HG02981 (cell line): ENCODE data around the gene TPO.
"Not testable (repeated sequence)": the region's sequence is repeated elsewhere in the genome, so short reads cannot be mapped to it uniquely, and the experiment has no call there.

Experiments
- ATAC-seq: cut with Tn5 transposase; IDR thresholded peaks from one replicate; pipeline ENCODE4 v1.9.1; 2021; ENCODE audit warnings: mild to moderate bottlenecking, moderate library complexity; ENCODE audit not compliant: unreplicated experiment

Gene TPO

DNA sequence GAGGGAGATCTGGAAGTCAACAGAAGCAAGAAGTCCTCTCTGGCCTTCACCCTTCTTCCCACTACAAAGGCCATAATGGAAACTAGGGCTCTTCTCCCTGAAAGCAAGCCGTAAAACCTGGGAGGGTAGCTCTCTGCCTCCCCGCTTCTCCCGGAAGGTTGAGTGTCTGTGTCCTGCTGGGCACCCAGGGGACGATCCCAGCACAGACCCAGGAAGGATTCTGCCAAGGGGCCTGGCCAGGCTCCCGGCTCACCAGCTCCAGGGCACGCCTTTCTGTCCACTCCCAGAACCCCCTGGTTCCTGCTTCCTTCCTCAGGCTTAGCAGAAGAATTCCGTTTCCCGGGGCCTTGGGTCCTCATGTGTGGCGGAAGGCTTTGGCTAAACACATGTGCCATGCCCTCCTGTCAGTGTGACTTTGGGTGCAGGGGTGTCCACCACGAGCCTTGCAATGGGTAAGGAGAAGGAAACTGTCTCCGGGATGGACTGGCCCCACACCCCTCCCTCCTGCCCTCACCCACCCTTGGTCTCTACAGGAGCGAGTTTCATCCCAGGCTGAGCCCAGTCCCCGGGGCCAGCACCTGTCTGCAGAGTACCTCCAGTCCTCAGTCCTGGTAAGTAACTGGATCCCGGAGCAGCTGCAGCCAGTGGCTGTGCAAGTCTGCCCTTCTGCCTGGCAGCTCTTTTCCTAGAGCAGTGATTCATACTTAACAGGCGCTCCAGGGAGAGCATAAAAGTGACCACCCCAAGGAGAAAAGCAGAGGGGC lies 135.8 kb downstream of the TPO start:
- no peak for ATAC-seq

DNA sequence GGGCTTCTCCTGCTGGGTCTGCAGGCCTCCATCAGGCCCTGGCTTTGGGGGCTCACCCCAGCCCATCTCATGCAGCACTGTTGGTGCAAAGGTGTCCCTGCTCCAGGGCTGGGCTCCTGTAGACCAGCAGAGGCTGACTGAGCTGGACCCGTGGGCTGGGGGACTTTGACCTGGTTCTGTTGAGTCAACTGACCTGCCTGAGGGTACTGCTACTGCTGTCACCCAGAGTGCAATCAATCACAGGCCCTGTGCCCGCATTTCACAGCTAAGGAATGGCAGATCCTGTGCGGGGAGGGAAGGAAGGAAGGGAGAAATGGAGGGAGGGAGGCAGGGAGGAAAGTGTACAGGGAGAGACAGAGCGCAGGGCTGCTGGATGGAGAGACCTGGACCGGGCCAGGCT lies 136.8 kb downstream of the TPO start:
- ATAC-seq: no peak

- ATAC-seq: peak; percentile 74
Observed at GRCh38 chr2:1550658-1551316, 137.5 kb downstream of the TPO start.

DNA sequence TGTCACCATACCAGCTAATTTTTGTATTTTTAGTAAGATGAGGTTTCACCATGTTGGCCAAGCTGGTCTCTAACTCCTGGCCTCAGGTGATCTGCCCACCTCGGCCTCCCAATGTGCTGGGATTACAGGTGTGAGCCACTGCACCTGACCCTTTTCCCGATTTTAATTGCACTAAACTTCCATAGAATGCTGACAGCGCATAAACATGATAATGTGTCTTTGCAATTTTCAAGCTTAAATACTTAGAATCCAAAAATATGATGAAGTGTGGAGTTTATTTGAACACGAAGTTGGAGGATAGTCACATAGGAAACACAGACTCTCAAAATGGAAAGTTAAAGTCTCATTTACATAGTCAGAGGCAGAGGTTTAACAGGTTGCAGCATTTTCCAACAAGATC lies 138.6 kb downstream of the TPO start:
- ATAC-seq: no peak

DNA sequence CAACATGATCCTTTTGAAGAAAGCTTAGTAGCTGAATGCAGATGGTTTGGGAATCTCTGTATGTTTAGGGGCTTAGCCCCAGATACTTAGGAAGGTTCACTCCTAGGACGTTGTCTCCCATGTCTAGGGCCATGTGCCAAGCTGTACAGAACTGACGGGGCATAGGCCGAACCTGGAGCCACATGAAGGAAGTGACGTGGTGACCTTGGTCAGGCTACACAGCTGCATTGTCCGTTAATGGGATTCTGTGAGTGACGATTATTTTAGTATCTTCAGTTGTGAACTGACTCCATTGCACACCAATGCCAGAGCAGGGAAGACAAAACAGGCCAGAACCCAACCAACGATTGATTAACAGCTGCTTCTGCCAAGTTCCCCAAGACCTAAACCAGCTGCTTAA lies 139.3 kb downstream of the TPO start:
- no peak for ATAC-seq

GRCh38 chr2:1553671-1554295 lies 140.5 kb downstream of the TPO start:
- no peak for ATAC-seq

GRCh38 chr2:1556286-1556685 lies 143.0 kb downstream of the TPO start:
- ATAC-seq: no peak

DNA sequence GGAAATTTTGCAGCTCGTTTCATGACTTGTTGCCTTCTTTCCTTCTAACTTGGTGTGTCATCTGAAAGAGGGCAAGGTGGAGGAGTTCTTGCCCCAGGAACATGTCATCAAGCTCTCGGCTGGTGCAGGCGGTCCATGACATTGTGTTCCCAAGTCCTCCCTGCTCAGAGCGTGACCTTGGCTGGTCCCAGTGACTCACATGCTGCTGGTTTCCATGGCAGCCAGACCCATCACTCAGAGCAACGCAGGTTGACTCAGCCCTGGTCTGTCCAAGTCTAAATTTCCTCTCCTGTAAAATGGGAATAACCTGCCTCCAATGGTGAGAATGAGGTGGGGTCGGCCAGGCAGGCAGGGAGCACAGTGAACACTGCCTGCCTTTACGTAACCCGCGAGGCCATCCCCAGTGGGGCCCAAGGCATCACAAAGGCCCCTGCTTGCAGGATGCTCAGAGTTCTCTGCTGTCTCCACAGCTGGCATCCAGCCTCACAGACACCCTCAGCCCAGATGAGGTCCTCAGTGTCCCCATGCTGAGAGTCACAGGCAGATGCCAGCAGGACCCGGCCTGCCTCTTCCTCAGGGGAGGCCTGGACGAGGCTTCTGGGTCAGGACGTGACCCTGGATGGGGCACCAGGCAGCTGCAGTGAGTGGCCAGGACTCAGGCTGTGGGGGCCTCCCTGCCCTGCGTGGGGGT lies 143.7 kb downstream of the TPO start:
- no peak for ATAC-seq

- ATAC-seq: no peak
Observed at GRCh38 chr2:1557467-1557820, 144.2 kb downstream of the TPO start.

- no peak for ATAC-seq
Observed at GRCh38 chr2:1559589-1560175, 146.4 kb downstream of the TPO start.

DNA sequence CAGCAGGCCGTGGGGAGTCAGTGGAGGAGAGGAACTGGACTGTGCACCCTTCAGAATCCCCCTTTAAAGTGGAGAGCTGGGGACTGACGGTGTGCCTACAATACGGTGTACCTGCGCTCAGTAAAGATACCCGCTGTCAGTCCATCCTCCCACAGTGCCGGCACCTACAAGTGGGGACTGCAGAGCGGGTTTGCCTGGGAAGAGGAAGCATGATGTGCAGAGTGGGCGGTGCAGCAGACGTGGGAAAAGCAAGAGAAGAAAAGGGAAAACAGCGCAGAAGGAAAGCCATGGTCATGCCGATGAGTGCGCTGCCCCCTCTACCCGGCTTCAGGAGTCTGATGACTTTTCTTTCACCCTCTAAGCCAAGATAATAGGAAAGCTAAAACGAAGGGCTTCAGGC lies 148.0 kb downstream of the TPO start:
- ATAC-seq: no peak

DNA sequence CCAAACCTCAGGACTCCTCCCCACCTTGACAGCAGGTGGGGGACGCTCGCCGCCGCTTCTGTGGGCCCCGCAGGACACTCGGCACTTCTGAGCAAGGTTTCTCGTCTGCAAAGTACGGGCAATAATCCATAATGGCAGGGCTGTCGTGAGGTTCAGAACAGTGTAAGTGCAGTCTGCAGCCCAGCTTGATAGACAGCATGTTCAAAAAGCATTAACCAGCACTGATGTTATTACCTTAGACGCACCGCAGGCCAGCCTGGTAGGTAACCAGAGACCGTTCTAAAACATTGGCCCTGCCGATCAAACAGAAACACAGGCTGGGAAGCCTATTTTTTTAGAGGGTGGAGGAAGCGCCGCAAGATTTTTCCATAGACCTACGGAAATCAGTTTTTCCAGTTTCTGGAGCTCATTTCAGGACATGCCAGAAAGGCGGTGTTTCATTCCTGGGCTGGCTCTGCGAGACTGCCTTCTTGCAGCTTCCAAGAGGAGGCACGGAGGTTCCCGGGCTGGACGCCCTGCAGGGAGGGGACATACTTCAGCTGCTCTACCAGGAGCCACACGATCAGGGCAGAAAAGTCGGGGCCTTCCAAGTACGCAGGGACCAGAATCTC lies 148.7 kb downstream of the TPO start:
- ATAC-seq: no peak

DNA sequence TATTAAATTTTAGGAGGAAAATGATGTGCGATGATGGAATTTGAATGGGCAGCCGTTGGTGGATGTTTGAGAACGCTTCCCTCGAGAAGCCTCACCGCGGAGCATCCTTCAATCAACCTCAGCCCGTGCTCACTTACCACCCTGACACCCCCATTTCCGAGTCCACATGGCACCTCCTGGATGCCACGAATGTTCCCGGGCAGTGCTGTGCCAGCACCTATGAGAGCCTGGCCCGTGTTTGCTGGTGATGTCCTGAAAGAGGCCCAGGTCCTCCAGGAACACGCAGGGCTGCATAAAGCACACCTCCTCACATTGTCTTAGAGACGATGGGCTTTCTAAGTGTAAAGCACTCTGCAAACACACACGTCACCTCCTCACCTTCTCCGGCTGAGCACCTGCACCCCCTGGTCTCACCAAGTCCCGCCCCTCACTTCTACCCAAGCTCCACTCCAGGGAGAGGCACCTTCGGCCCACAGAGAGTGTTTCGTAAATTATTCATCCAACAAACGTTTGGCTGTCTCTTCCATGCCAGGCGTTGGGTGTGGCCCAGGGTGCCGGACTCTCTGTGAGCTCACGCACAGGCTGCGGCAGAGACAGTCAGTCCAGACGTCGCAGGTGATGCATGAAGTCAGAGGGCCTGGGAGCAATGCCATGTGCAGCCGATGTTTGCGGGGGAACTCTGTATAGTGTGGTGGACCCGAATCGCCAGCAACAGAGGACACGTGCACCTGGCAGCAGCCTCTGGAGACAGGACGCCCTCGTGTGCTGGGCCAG lies 150.0 kb downstream of the TPO start:
- ATAC-seq: no peak

- no peak for ATAC-seq
Observed at GRCh38 chr2:1563943-1564891, 151.0 kb downstream of the TPO start.

DNA sequence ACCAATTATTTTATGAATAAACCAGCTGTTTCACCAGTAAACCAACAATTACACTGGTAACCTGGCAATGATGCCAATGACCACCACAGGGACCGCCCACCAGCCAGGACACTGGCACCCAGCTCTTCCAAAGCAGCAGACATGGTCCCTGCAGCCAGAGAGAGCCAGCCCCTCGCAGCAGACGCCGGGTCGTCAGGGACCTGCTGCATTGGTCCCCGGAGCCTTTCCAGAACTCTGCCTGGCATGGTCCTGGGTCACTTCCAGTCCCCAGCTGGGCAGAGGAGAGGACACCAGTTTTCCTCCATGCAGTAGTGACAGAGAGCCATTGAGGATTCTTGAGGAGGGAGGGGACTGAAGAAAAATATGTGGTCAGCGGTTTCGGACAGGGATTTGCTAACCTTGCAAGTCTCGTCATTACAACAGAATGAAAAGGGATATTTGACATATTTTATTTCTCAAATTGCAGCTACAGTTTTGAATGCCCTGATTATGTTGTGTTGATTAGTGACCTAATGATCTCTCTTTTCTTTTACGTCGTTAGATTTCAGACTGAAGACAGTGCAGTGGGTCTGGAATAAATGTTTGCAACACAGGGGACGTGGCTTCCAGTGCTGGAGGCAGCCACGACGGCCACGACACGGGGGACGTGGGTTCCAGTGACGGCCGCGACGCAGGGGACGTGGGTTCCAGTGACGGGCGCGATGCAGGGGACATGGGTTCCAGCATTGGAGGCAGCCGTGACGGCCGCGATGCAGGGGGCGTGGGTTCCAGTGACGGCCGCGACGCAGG lies 154.5 kb downstream of the TPO start:
- ATAC-seq: no peak

DNA sequence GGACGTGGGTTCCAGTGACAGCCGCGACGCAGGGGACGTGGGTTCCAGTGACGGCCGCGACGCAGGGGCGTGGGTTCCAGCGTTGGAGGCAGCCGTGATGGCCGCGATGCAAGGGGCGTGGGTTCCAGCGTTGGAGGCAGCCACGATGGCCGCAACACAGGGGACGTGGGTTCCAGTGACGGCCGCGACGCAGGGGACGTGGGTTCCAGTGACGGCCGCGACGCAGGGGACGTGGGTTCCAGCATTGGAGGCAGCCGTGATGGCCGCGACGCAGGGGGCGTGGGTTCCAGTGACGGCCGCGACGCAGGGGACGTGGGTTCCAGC lies 155.0 kb downstream of the TPO start:
- not testable (repeated sequence) for ATAC-seq

DNA sequence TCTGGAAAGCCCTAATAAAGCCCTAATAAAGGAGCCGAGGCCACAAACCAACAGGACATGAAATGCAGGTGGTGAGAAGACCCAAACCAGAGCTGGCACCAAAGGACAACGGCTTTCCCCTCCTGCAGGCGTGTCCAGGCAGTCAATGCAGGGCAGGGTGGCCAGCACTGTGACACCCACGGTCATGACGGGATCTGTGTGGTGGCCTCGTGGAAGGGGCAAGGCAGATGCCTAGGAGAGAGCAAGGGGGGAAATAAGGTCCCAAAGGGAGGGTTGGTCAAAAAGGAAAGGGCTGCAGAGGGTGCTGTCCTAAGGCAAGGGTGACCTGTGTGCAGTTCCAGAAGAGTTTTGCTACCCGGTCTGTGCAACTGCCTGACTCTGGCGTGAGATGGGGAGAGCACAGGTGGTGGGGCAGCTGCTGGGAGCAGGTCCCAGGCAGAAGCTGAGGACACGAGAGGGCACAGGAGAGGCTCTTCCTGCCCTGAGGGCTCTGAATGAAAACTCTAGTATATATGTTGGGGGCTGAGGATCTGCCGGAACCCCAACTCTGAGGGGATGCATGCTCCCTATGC lies 156.7 kb downstream of the TPO start:
- ATAC-seq: no peak
